H1 (cell line): ENCODE measurements around the gene PRG3. TPM values are rescaled to one million over a fixed set of nuclear protein-coding genes. Genes with fewer than 3 reads are reported as not detected.

Experiments used
- CHD1 ChIP-seq: IDR thresholded peaks from 2 replicates; pipeline ENCODE4 v1.6.1; 2012; ENCODE audit warnings: low read depth, low read length, improper control_type of control experiment
- HDAC6 ChIP-seq: IDR thresholded peaks from one replicate; pipeline ENCODE4 v1.7.1; 2012; ENCODE audit warnings: low read depth, mild to moderate bottlenecking, inconsistent platforms, low read length, moderate library complexity
- SIRT6 ChIP-seq: IDR thresholded peaks from one replicate; pipeline ENCODE4 v1.7.1; 2012; ENCODE audit warnings: low read length, inconsistent platforms
- SP4 ChIP-seq: IDR thresholded peaks from 2 replicates; pipeline ENCODE4 v1.6.1; 2012; ENCODE audit warnings: low read length, inconsistent platforms
- SRF ChIP-seq: IDR thresholded peaks from 2 replicates; pipeline ENCODE4 v1.6.1; 2011; ENCODE audit warnings: mild to moderate bottlenecking, low read depth, low read length, moderate library complexity
- polyA plus RNA-seq, 7 experiments: library from polyadenylated mRNA; depleted of rRNA in 3 of 7; stranded (reverse) in 5 of 7; unstranded in 2 of 7; fragments of >200 nt in 5 of 7; fragments of 200-250 nt in 2 of 7; gene quantifications; 1 replicate in 5 of 7; 2 replicates in 1 of 7; 4 replicates in 1 of 7; pipeline versions ENCODE4 v1.2.1 to v1.2.3, GENCODE V29; 2011 to 2013; ENCODE audit warnings: missing spikeins in 2 of 7, mixed read lengths in 2 of 7
- total RNA-seq: library from RNA; stranded (reverse); fragmentation: NEBNext Ultra II Directional; extraction: Animal tissue kit (Norgen Biotek cat#: 25700); gene quantifications from 2 replicates; pipeline ENCODE4 v1.2.1, GENCODE V29; 2021
- TF ChIP-seq, protein P1 (sequence below): fragments of 300-600 bp; sonication (generic); IDR thresholded peaks from 2 replicates; pipeline ENCODE4 v1.7.1; 2012; ENCODE audit warnings: low read length, moderate library complexity, mild to moderate bottlenecking, inconsistent platforms; ENCODE audit not compliant: insufficient replicate concordance

PRG3 gene
- total and polyA plus RNA-seq, 2 of the 8 experiments (the other 6 are each of a cell fraction or from before 2014, with no cell fraction given) = not detected

DNA sequence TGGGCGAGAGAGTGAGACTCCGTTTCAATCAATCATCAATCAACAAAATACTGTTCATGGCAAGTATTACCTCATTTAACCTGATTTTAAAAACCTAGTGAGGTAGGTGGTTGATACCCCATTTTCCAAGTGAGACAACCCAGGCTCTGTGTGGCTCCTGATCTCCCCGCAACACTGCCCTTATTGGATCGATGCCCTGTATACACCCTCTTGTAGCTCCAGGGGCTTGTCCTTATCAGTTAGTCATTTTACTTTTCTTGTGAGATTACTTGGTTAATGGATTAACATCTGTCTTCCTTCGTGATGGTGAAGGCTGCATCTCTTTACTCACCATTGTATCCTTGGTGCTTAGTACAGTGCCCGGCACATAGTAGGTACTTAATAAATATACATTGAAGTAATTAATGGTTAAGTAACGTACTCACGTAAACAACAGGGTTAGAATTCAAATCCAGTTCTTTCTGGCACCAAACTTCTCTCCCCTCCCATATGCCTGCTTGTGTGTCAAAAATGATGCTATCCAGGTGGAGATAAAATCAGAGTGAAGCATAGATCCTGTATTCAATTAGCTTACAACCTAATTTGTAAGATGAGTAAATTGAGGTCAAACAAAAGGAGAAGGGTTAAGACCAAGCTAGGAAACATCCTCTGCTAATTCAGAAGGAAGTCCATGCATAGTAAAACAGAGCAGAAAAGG, 11.3 kb upstream of the PRG3 start (continued):
- TF ChIP-seq, protein P1, sequence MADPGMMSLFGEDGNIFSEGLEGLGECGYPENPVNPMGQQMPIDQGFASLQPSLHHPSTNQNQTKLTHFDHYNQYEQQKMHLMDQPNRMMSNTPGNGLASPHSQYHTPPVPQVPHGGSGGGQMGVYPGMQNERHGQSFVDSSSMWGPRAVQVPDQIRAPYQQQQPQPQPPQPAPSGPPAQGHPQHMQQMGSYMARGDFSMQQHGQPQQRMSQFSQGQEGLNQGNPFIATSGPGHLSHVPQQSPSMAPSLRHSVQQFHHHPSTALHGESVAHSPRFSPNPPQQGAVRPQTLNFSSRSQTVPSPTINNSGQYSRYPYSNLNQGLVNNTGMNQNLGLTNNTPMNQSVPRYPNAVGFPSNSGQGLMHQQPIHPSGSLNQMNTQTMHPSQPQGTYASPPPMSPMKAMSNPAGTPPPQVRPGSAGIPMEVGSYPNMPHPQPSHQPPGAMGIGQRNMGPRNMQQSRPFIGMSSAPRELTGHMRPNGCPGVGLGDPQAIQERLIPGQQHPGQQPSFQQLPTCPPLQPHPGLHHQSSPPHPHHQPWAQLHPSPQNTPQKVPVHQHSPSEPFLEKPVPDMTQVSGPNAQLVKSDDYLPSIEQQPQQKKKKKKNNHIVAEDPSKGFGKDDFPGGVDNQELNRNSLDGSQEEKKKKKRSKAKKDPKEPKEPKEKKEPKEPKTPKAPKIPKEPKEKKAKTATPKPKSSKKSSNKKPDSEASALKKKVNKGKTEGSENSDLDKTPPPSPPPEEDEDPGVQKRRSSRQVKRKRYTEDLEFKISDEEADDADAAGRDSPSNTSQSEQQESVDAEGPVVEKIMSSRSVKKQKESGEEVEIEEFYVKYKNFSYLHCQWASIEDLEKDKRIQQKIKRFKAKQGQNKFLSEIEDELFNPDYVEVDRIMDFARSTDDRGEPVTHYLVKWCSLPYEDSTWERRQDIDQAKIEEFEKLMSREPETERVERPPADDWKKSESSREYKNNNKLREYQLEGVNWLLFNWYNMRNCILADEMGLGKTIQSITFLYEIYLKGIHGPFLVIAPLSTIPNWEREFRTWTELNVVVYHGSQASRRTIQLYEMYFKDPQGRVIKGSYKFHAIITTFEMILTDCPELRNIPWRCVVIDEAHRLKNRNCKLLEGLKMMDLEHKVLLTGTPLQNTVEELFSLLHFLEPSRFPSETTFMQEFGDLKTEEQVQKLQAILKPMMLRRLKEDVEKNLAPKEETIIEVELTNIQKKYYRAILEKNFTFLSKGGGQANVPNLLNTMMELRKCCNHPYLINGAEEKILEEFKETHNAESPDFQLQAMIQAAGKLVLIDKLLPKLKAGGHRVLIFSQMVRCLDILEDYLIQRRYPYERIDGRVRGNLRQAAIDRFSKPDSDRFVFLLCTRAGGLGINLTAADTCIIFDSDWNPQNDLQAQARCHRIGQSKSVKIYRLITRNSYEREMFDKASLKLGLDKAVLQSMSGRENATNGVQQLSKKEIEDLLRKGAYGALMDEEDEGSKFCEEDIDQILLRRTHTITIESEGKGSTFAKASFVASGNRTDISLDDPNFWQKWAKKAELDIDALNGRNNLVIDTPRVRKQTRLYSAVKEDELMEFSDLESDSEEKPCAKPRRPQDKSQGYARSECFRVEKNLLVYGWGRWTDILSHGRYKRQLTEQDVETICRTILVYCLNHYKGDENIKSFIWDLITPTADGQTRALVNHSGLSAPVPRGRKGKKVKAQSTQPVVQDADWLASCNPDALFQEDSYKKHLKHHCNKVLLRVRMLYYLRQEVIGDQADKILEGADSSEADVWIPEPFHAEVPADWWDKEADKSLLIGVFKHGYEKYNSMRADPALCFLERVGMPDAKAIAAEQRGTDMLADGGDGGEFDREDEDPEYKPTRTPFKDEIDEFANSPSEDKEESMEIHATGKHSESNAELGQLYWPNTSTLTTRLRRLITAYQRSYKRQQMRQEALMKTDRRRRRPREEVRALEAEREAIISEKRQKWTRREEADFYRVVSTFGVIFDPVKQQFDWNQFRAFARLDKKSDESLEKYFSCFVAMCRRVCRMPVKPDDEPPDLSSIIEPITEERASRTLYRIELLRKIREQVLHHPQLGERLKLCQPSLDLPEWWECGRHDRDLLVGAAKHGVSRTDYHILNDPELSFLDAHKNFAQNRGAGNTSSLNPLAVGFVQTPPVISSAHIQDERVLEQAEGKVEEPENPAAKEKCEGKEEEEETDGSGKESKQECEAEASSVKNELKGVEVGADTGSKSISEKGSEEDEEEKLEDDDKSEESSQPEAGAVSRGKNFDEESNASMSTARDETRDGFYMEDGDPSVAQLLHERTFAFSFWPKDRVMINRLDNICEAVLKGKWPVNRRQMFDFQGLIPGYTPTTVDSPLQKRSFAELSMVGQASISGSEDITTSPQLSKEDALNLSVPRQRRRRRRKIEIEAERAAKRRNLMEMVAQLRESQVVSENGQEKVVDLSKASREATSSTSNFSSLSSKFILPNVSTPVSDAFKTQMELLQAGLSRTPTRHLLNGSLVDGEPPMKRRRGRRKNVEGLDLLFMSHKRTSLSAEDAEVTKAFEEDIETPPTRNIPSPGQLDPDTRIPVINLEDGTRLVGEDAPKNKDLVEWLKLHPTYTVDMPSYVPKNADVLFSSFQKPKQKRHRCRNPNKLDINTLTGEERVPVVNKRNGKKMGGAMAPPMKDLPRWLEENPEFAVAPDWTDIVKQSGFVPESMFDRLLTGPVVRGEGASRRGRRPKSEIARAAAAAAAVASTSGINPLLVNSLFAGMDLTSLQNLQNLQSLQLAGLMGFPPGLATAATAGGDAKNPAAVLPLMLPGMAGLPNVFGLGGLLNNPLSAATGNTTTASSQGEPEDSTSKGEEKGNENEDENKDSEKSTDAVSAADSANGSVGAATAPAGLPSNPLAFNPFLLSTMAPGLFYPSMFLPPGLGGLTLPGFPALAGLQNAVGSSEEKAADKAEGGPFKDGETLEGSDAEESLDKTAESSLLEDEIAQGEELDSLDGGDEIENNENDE = no peak
- no peak for TF ChIP-seq SIRT6
- no peak for TF ChIP-seq HDAC6
- no peak for TF ChIP-seq SP4
- no peak for TF ChIP-seq CHD1
- no peak for TF ChIP-seq SRF
